Tibial nerve (tissue), 4 donors: Measurements from ENCODE around the gene MBOAT1.

Experiments used
- CTCF ChIP-seq, 5 experiments: fragments of 200-600 bp in 3 of 5; fragments of 450-650 bp in 2 of 5; sonication (generic) in 3 of 5; IDR thresholded peaks; one replicate each; pipeline ENCODE4 v1.5.1; 2016 to 2019; ENCODE audit warnings: antibody characterized with exemption in 5 of 5, mild to moderate bottlenecking in 3 of 5, moderate library complexity in 2 of 5
- EP300 ChIP-seq, 2 donors: sonication (generic); formaldehyde crosslinking; IDR thresholded peaks; one replicate each; pipeline ENCODE4 v1.6.1; 2017; ENCODE audit warnings: antibody characterized with exemption in 2 of 2, mild to moderate bottlenecking in 1 of 2
- POLR2A ChIP-seq, 2 donors: fragments of 450-650 bp; IDR thresholded peaks; one replicate each; pipeline ENCODE4 v1.6.1; 2017; ENCODE audit warnings: antibody characterized with exemption in 2 of 2, mild to moderate bottlenecking in 2 of 2, moderate library complexity in 2 of 2

GRCh38 chr6:20210158-20210557 lies 2.1 kb downstream of the MBOAT1 start:
- TF ChIP-seq EP300 (IDR thresholded peaks at IDR 0.05): no peak
- TF ChIP-seq CTCF (IDR thresholded peaks at IDR 0.05): no peak
- TF ChIP-seq POLR2A (IDR thresholded peaks at IDR 0.05): no peak
